A549 (cell line): Measurements from ENCODE around the gene PPM1H. TPM values are rescaled to one million over a fixed set of nuclear protein-coding genes. Genes with fewer than 3 reads are reported as not detected.

ENCODE experiments used
- ATAC-seq, 2 experiments: fragments of 200-7000 bp in 1 of 2; fragments of >200 bp in 1 of 2; cut with Nextera tagmentation in 1 of 2; cut with Tn5 transposase in 1 of 2; 3 replicates each; pipeline versions ENCODE4 v1.8.0 to v1.9.1; 2018 to 2020; ENCODE audit warnings: mild to moderate bottlenecking in 1 of 2, moderate library complexity in 1 of 2
- CTCF ChIA-PET: fragments of 300-600 bp; sonication (Branson Sonifier 250); formaldehyde crosslinking; extraction: SDS; loops from one replicate; lab custom pipeline; 2021; ENCODE audit warnings: antibody characterized with exemption, inconsistent platforms; lab: Yijun Ruan, JAX
- POLR2A ChIA-PET: fragments of 350-600 bp; formaldehyde crosslinking; extraction: SDS; loops from one replicate; lab custom pipeline; 2021; ENCODE audit warnings: antibody characterized with exemption, inconsistent platforms; lab: Yijun Ruan, JAX
- DNase-seq, 2 experiments: peaks; one replicate each; pipeline versions ENCODE4 v3.0.0 to v3.0.0-alpha.2; 2011 to 2016; ENCODE audit warnings: low read depth in 1 of 2, low spot score in 1 of 2
- FAIRE-seq: peaks from 2 replicates; lab custom pipeline; 2011; peaks lifted over from hg19 to GRCh38; lab: Jason Lieb, UNC
- H3K27ac ChIP-seq, 2 experiments: fragments of >200 bp; sonication (Bioruptor Twin); formaldehyde crosslinking; 3 replicates each; pipeline ENCODE4 v1.5.1; 2016 to 2017
- H3K4me1 ChIP-seq: fragments of >200 bp; sonication (Bioruptor Twin); formaldehyde crosslinking; 3 replicates; pipeline ENCODE4 v1.6.1; 2016
- H3K4me2 ChIP-seq: fragments of >200 bp; sonication (Bioruptor Twin); formaldehyde crosslinking; 3 replicates; pipeline ENCODE4 v1.6.1; 2016
- H3K4me3 ChIP-seq: fragments of >200 bp; sonication (Bioruptor Twin); formaldehyde crosslinking; 3 replicates; pipeline ENCODE4 v1.5.1; 2016
- H3K9me3 ChIP-seq: fragments of >200 bp; sonication (Bioruptor Twin); formaldehyde crosslinking; 3 replicates; pipeline ENCODE4 v1.6.1; 2016
- EHF ChIP-seq: fragments of 250-450 bp; sonication (Bioruptor Pico); IDR thresholded peaks from 2 replicates; pipeline ENCODE4 v1.5.0; 2020; ENCODE audit warnings: mild to moderate bottlenecking
- EHMT2 ChIP-seq: fragments of 200-600 bp; sonication (generic); IDR thresholded peaks from 2 replicates; pipeline ENCODE4 v1.6.1; 2016; ENCODE audit warnings: antibody characterized with exemption, low read depth, mild to moderate bottlenecking, moderate library complexity
- HEYL ChIP-seq: fragments of 250-450 bp; sonication (Bioruptor Pico); IDR thresholded peaks from 2 replicates; pipeline ENCODE4 v1.8.0; 2021; ENCODE audit warnings: mild to moderate bottlenecking, moderate library complexity
- HOXA7 ChIP-seq: fragments of 250-450 bp; sonication (Bioruptor Pico); IDR thresholded peaks from 2 replicates; pipeline ENCODE4 v1.5.0; 2020; ENCODE audit warnings: mild to moderate bottlenecking, moderate library complexity
- HOXB13 ChIP-seq: fragments of 250-450 bp; sonication (Bioruptor Pico); IDR thresholded peaks from 2 replicates; pipeline ENCODE4 v1.5.0; 2020; ENCODE audit warnings: low read depth, mild to moderate bottlenecking, moderate library complexity
- HOXB5 ChIP-seq: fragments of 250-450 bp; sonication (Bioruptor Pico); IDR thresholded peaks from 2 replicates; pipeline ENCODE4 v1.5.0; 2020; ENCODE audit warnings: mild to moderate bottlenecking, moderate library complexity
- KDM1A ChIP-seq: fragments of 200-600 bp; sonication (generic); IDR thresholded peaks from 2 replicates; pipeline ENCODE4 v1.6.1; 2016; ENCODE audit warnings: low read depth, mild to moderate bottlenecking
- MAFK ChIP-seq: fragments of 450-650 bp; IDR thresholded peaks from 2 replicates; pipeline ENCODE4 v1.6.1; 2014; ENCODE audit not compliant: partially characterized antibody
- MYC ChIP-seq: IDR thresholded peaks from 2 replicates; pipeline ENCODE4 v1.6.1; 2012; ENCODE audit warnings: mild to moderate bottlenecking, inconsistent platforms, low read length, improper control_type of control experiment, borderline replicate concordance
- NPAS2 ChIP-seq: fragments of 250-450 bp; sonication (Bioruptor Pico); IDR thresholded peaks from 2 replicates; pipeline ENCODE4 v1.8.0; 2022; ENCODE audit warnings: mild to moderate bottlenecking, moderate library complexity, borderline replicate concordance
- POLR2A ChIP-seq: IDR thresholded peaks from 2 replicates; pipeline ENCODE4 v1.6.1; 2012; ENCODE audit warnings: mild to moderate bottlenecking, low read length
- RNF2 ChIP-seq: fragments of 200-600 bp; sonication (generic); IDR thresholded peaks from 2 replicates; pipeline ENCODE4 v1.6.1; 2016; ENCODE audit warnings: low read depth, mild to moderate bottlenecking, antibody characterized with exemption, moderate library complexity, borderline replicate concordance
- TFCP2L1 ChIP-seq: fragments of 250-450 bp; sonication (Bioruptor Pico); IDR thresholded peaks from 2 replicates; pipeline ENCODE4 v1.5.0; 2021; ENCODE audit warnings: mild to moderate bottlenecking
- TP53 ChIP-seq: fragments of 250-450 bp; sonication (Bioruptor Pico); IDR thresholded peaks from 2 replicates; pipeline ENCODE4 v1.5.0; 2021; ENCODE audit warnings: mild to moderate bottlenecking, moderate library complexity
- ZNF302 ChIP-seq: fragments of 250-450 bp; sonication (Bioruptor Pico); IDR thresholded peaks from 2 replicates; pipeline ENCODE4 v1.9.0; 2021; ENCODE audit warnings: inconsistent platforms, mild to moderate bottlenecking, moderate library complexity
- ZSCAN20 ChIP-seq: fragments of 250-450 bp; sonication (Bioruptor Pico); IDR thresholded peaks from 2 replicates; pipeline ENCODE4 v1.8.0; 2022; ENCODE audit warnings: mild to moderate bottlenecking, moderate library complexity
- WGBS: methylation state at CpG from one replicate; pipeline ENCODE4 v1.1.6; 2017; ENCODE audit errors: missing lambda C conversion rate; 5-methylcytosine and 5-hydroxymethylcytosine counted together
- polyA plus RNA-seq, 4 experiments: library from polyadenylated mRNA; depleted of rRNA in 3 of 4; stranded (reverse); fragments of >200 nt; fragmentation: RNase III in 1 of 4; extraction: RNeasy Plus Mini Kit Qiagen cat#74134 plus additional on column Dnase treatment in 1 of 4; gene quantifications; 2 replicates in 3 of 4; 3 replicates in 1 of 4; pipeline ENCODE4 v1.2.3, GENCODE V29; 2011 to 2017
- TF ChIP-seq, protein P1 (sequence below): fragments of >200 bp; sonication (Bioruptor Twin); formaldehyde crosslinking; IDR thresholded peaks from 2 replicates; pipeline ENCODE4 v1.6.1; 2016
- TF ChIP-seq, protein P2 (sequence below): IDR thresholded peaks from 2 replicates; pipeline ENCODE4 v1.6.1; 2012
- TF ChIP-seq, protein P3 (sequence below): IDR thresholded peaks from 2 replicates; pipeline ENCODE4 v1.6.1; 2012

Gene PPM1H
- polyA plus RNA-seq, 2 of the 4 experiments (the other 2 are of a cell fraction): 7.8 TPM

DNA sequence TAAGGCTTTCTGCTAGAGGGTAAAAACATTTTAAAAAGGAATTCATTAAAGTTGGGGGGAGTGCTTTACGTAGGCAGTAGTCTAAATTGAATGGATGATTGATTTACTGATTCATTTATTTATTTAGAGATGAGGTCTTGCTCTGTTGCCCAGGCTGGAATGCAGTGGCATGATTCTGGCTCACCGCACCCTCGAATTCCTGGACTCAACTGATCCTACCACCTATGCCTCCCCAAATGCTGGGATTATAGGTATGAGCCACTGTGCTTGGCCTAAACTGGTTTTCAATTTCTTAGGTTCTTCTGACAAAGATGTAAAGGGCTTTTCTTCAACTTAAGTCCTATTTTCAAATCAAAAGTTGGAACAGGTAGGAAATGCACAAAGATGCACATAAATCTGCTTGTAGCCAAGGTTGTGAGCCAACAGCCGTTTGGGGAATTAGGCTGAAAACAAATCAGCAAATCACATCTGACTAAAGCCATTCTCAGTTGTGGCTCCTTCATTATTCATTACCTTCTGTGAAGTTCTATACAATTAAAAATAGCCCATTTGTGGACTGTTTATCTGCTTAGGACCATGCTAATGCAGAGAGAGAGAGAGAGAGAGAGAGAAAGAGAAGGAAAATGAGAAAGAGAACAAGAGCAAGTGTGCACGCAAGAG, 218.0 kb downstream of the PPM1H start (continued):
- TF ChIP-seq MAFK: no peak
- no peak for TF ChIP-seq EHMT2

DNA sequence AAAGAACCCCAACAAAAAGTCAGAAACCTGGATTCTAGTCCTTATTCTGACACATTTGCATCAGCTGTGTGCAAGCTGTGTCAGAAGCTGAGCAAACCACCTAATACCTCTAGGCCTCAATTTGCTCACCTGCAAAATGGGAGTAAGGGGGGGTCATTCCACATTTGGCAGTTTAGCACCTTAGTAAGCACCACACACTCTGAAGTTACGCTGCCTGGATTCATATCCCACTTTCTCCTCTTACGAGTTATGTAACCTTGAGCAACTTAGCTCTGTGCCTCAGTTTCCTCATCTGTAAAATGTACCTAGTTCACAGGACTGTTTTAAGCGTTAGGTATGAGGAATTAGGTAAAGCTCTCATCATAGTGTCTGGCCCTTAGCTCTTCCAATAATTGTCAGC, 218.9 kb downstream of the PPM1H start:
- no peak for ATAC-seq
- DNase-seq: no peak
- TF ChIP-seq TP53: no peak
- TF ChIP-seq KDM1A: peak; percentile 66; the same call in 1 of the 2 replicates
- TF ChIP-seq ZNF302: peak; percentile 82
- peak; percentile 76 for TF ChIP-seq HOXB13
- peak; percentile 65; the same call in 1 of the 2 replicates for TF ChIP-seq HEYL
- no peak for TF ChIP-seq MYC
- TF ChIP-seq HOXA7 (CRISPR knock-in tag): peak; percentile 60; the same call in 1 of the 2 replicates
- TF ChIP-seq, protein P1, sequence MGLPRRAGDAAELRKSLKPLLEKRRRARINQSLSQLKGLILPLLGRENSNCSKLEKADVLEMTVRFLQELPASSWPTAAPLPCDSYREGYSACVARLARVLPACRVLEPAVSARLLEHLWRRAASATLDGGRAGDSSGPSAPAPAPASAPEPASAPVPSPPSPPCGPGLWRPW: no peak
- TF ChIP-seq MAFK: no peak
- no peak for TF ChIP-seq TFCP2L1 (CRISPR knock-in tag)
- TF ChIP-seq RNF2: no peak
- TF ChIP-seq NPAS2 (CRISPR knock-in tag): peak; percentile 51
- TF ChIP-seq, all 56 proteins: peak for 6
- peak; percentile 93 for FAIRE-seq
- Histone ChIP-seq H3K4me3 (no peak overlapping the region), H3K9me3 (no peaks in the 10 kb centered on the region), H3K4me1 (peaks cover 91% of the 10 kb centered on the region), H3K27ac (peak overlapping the region; percentile 94 to 98), H3K4me2 (peak overlapping the region; percentile 53; the same call in 1 of the 3 replicates)
- CTCF ChIA-PET: interaction anchor here (0.8 to 2.2 kb wide), 9 partner anchors 10 to 278 kb away, joined by 3 to 6 read pairs (median 4); no protein-coding TSS in a partner anchor
- POLR2A ChIA-PET: no interaction called here
- 91% methylated on average over 3 of the region's 3 CpGs for WGBS

DNA sequence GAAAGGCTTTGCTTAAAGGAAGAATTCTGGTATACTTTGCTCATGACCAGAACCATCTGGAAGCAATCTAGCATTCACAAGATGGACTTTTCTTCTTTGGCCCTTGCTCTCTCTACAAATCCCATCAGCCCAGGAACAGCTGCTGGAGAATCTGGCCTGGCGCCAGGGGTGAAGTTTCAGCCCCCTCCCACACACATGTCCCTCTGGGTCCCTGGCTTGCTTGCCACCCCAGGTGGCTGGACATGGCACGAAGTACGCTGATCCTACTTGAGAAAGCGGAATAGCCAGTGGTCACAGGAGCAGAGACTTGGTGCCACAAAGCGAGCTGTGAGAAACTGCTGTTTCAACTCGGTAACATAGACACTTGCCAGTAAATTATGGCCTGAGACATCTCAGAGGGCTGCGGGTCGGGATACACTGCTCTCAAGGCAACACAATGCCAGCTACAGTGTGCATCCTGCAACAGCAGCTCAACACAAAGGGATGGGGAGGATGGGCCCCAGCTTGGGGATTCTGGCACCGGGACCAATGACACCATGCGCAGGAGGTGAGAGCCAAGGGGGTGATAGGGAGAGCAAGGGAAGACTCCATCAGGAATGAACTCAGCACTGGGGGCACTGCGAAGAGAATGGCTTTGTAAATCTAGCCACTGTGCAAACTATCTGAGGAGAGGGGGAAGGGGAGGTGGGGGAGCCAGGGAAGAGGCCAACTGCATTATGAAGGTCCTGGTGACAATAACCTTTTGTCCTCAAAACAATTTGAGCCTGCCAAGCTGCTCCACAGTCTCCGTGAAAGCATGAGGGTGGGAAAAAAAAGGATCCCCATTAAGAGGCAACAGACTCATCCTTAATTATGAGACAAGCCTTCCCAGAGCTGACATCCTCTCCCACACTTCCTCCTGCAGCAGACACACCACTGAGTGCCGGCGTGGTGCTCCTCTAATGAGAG, 219.9 kb downstream of the PPM1H start:
- ATAC-seq (peak in 1 of 2 experiments; percentile 9; a peak in 3 of 6 replicates), FAIRE-seq (no peak), DNase-seq (no peak)
- no peak overlapping the region for H3K4me3 ChIP-seq
- H3K27ac ChIP-seq: peak overlapping the region; percentile 94 to 98
- peaks cover 86% of the 10 kb centered on the region for H3K4me1 ChIP-seq
- WGBS: 89% methylated on average over 14 of the region's 14 CpGs
- H3K4me2 ChIP-seq: no peak overlapping the region
- ChIA-PET CTCF (interaction anchor here (0.8 to 2.2 kb wide), 8 partner anchors 9 to 277 kb away, joined by 3 to 6 read pairs (median 4); no protein-coding TSS in a partner anchor), POLR2A (interaction anchor here (0.9 kb wide), 1 partner anchor 10 kb away, joined by 3 read pairs; no protein-coding TSS in a partner anchor)
- TF ChIP-seq ZNF302 (0 out of 2 replicates have a peak, but pooled peaks have one; percentile 19), EHF (CRISPR knock-in tag) (no peak), POLR2A (no peak), KDM1A (no peak), HOXB5 (CRISPR knock-in tag) (0 out of 2 replicates have a peak, but pooled peaks have one; percentile 36)
- H3K9me3 ChIP-seq: no peaks in the 10 kb centered on the region

DNA sequence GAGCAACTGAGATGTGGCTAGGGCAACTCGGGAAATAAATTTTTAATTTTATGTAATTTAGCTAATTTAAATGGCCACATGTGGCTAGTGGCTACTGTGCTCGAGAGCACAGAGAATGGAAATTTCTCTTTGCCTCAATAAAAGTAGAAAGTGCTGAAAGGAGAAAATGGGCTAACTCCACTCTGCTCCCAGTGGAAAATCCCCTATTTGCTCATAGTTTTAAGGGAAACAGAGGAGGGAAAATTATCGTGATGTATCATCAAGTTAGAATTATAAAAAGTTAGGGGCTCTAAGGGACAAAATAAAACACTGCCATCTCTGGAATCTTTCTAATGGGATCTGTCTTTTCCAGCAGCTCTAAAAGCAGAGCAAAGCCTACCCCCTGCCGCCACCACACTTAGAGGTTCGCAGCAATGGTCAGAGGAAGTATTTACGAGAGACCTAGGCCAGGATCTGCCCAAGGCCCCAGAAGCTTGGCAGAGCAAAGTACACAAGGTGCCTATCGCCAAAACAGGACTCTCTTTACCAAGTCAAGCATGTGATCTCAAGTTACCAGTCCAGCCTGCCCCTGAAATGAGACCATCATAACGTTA, 220.7 kb downstream of the PPM1H start:
- POLR2A ChIA-PET: no interaction called here
- peaks cover 83% of the 10 kb centered on the region for H3K4me1 ChIP-seq

More for the DNA sequence above, 220.7 kb downstream of the PPM1H start:
- H3K4me2 ChIP-seq: no peak overlapping the region
- FAIRE-seq: no peak
- whole genome bisulfite sequencing: 81% methylated on average over 8 of the region's 8 CpGs
- H3K27ac ChIP-seq: peak overlapping the region; percentile 94 to 98; a peak in 5 of 6 replicates
- CTCF ChIA-PET: interaction anchor here (1.2 to 1.5 kb wide), 2 partner anchors 17 to 49 kb away, joined by 3 read pairs; no protein-coding TSS in a partner anchor
- no peak overlapping the region for H3K4me3 ChIP-seq
- H3K9me3 ChIP-seq: no peaks in the 10 kb centered on the region
- TF ChIP-seq ZNF302: 0 out of 2 replicates have a peak, but pooled peaks have one; percentile 23
- no peak for TF ChIP-seq ZSCAN20 (CRISPR knock-in tag)
- TF ChIP-seq, protein P2, sequence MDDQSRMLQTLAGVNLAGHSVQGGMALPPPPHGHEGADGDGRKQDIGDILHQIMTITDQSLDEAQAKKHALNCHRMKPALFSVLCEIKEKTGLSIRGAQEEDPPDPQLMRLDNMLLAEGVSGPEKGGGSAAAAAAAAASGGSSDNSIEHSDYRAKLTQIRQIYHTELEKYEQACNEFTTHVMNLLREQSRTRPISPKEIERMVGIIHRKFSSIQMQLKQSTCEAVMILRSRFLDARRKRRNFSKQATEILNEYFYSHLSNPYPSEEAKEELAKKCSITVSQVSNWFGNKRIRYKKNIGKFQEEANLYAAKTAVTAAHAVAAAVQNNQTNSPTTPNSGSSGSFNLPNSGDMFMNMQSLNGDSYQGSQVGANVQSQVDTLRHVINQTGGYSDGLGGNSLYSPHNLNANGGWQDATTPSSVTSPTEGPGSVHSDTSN: no peak
- TF ChIP-seq, protein P3, sequence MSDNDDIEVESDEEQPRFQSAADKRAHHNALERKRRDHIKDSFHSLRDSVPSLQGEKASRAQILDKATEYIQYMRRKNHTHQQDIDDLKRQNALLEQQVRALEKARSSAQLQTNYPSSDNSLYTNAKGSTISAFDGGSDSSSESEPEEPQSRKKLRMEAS: 0 out of 2 replicates have a peak, but pooled peaks have one; percentile 0
- no peak for DNase-seq
- ATAC-seq: no peak
